H54 (cell line): ENCODE measurements around the gene SEMA4G.
"Not testable (repeated sequence)": the region's sequence is repeated elsewhere in the genome, so short reads cannot be mapped to it uniquely, and the experiment has no call there.

Experiments
- DNase-seq: peaks from one replicate; pipeline ENCODE4 v3.0.0; 2011; ENCODE audit warnings: low spot score, mixed read lengths; ENCODE audit not compliant: insufficient read length
- FAIRE-seq: peaks from 3 replicates; lab custom pipeline; 2011; peaks lifted over from hg19 to GRCh38; lab: Jason Lieb, UNC
- POLR2A ChIP-seq: IDR thresholded peaks from 2 replicates; pipeline ENCODE4 v1.6.1; 2011; ENCODE audit warnings: low read depth, mild to moderate bottlenecking, low read length

The SEMA4G gene

GRCh38 chr10:100962351-100963080, 6.8 kb upstream of the SEMA4G start:
- FAIRE-seq (no peak), DNase-seq (no peak)
- no peak for TF ChIP-seq POLR2A

GRCh38 chr10:100963826-100964225, 5.5 kb upstream of the SEMA4G start:
- FAIRE-seq (no peak), DNase-seq (no peak)
- TF ChIP-seq POLR2A = no peak

- no peak for TF ChIP-seq POLR2A
- no peak for FAIRE-seq
- DNase-seq = no peak
Measured at GRCh38 chr10:100965820-100966219, 3.5 kb upstream of the SEMA4G start.

GRCh38 chr10:100966887-100967286, 2.4 kb upstream of the SEMA4G start:
- no peak for TF ChIP-seq POLR2A
- DNase-seq (no peak), FAIRE-seq (no peak)

GRCh38 chr10:100967332-100967731, 2.0 kb upstream of the SEMA4G start:
- no peak for TF ChIP-seq POLR2A
- FAIRE-seq (no peak), DNase-seq (no peak)

- DNase-seq (no peak), FAIRE-seq (no peak)
- no peak for TF ChIP-seq POLR2A
Measured at GRCh38 chr10:100968062-100968736, 1.1 kb upstream of the SEMA4G start.

GRCh38 chr10:100968863-100969186, 479 bp upstream of the SEMA4G start:
- no peak for FAIRE-seq
- TF ChIP-seq POLR2A = no peak
- DNase-seq = no peak

- no peak for TF ChIP-seq POLR2A
- FAIRE-seq (no peak), DNase-seq (no peak)
Measured at GRCh38 chr10:100970076-100970913, 991 bp downstream of the SEMA4G start.

GRCh38 chr10:100970914-100971811, 1.9 kb downstream of the SEMA4G start:
- no peak for FAIRE-seq

GRCh38 chr10:100972115-100972903, 3.0 kb downstream of the SEMA4G start:
- DNase-seq (no peak), FAIRE-seq (no peak)
- no peak for TF ChIP-seq POLR2A

More at GRCh38 chr10:100970914-100971811, 1.9 kb downstream of the SEMA4G start:
- TF ChIP-seq POLR2A = no peak
- DNase-seq = no peak

- no peak for TF ChIP-seq POLR2A
- DNase-seq (no peak), FAIRE-seq (no peak)
Measured at GRCh38 chr10:100972904-100973535, 3.7 kb downstream of the SEMA4G start.

- not testable (repeated sequence) for DNase-seq, FAIRE-seq
Measured at GRCh38 chr10:100975397-100975796, 6.1 kb downstream of the SEMA4G start.
